Activated gamma-delta T cell (primary cell): ENCODE results near the gene LRRC3.
"Not testable (repeated sequence)": the region's sequence is repeated elsewhere in the genome, so short reads cannot be mapped to it uniquely, and the experiment has no call there.

Experiments
- DNase-seq: peaks from one replicate; lab custom pipeline; 2025; lab: John Stamatoyannopoulos, UW

LRRC3 gene

DNA sequence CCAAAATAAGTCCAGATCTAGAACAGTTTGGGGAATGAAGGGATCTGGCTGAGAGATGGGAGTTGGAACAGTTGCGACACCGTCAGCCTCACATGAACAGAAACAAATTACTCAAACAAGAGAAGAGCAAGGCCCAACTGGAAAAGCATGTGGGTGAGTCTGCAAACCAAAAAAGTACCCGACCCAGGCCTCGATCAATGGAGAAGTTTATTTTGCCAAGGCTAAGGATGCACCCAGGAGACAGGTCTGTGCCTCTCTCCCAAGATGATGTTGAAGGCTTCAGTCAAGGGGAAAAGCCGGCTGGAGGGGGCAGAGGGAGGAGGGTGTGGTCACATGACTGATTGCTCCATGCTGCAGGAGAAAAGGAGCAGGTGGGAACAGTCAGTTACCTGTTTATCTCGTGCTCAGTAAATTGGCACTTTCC is 42.4 kb downstream of the LRRC3 start:
- DNase-seq: no peak

DNA sequence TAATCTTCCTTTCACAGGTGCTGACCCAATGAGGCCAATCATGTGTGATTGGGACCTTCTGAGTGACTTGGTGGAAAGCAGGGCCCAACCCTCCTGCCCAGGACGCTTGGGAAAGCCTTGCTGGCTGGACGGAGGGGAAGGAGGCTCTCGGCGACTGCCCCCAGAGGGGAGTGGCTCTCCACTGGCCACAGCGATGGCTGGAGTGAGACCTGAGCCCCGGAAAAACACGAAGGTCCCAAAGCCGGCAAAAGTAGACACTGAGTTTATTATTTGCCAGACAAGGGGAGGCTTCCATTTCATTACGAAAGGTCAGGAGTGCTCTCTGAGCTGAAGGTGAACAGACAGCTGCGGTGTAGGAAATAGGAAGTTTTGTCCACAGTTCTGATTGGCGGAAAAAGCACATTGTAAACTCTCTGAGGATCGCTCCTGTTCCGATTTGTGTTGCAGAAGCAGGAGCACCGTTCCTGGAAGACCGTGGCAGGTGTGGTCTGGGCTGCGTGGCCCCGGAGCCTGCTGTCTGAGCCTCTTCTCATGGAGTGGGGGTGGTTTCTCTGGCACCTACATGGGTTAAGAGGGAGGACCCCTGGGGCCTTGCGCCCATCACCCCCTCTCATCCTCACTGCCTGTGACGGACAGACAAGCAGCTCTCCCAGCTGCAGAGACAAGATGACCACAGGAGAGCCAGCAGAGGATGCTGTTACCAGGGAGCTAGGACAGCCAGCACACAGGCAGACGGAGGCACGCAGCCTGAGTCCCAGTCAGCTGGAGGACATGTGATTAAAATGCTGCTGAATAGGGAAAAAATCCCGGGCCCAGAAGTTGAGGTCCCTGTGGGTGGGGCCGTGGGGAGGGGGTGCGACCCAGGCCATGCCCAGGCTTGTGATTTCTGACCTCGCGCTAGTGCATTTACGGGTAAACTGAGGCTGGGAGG is 43.2 kb downstream of the LRRC3 start:
- no peak for DNase-seq

DNA sequence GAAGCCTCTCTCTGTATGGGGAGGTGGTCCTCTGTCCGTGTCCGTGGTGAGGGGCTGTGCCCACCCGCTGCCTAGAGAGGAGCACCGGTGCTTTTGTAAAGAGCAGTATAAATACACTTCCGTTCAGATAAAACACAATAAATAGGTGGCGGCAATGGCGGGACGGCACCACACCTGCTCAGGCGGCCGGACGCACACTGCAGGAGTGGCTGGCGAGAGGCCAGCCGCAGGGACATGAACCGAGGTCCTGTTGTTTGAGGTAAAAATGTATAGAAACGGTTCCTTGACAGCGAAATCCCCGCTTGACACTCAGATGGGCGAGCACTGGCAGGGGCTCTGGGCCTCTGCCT is 43.9 kb downstream of the LRRC3 start:
- DNase-seq: no peak

DNA sequence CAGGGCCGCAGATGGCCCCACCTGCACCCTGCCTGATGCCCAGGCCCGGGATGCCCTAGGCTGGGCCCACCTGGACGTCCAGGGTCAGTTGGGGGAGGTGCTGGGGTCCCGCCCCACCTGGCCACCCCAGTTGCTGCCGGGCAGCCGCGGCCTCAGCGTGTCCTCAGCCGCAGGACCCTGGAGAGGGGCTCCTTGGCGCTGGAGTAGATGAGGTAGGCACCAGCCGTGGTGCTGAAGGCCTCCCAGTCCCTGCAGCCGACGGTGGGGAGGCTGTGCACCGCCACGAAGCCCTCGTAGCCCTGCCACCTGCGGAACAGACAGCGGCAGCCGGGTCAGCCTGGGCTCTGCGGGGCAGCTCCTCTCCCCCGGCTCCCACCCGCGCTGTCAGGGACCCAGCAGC is 44.3 kb downstream of the LRRC3 start:
- DNase-seq: no peak

DNA sequence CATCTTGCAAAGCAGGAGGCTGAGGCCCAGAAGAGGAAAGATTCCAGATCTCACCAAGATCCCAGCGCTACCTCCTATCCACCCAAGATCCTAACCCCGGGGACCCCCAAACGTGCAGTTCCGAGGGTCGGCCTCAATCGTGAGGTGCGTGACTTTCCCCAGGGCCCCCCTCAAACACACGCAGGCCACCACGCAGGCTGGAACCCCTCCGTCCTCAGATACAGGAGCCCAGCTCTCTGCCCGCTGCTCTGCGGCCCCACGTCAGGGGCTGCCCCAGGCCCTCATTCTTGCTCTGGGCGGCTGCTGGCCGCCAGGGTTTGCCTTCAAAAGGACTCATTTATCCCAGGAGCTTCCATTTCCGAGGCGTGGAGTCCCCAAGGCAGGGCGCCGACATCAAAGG is 44.8 kb downstream of the LRRC3 start:
- DNase-seq: no peak

DNA sequence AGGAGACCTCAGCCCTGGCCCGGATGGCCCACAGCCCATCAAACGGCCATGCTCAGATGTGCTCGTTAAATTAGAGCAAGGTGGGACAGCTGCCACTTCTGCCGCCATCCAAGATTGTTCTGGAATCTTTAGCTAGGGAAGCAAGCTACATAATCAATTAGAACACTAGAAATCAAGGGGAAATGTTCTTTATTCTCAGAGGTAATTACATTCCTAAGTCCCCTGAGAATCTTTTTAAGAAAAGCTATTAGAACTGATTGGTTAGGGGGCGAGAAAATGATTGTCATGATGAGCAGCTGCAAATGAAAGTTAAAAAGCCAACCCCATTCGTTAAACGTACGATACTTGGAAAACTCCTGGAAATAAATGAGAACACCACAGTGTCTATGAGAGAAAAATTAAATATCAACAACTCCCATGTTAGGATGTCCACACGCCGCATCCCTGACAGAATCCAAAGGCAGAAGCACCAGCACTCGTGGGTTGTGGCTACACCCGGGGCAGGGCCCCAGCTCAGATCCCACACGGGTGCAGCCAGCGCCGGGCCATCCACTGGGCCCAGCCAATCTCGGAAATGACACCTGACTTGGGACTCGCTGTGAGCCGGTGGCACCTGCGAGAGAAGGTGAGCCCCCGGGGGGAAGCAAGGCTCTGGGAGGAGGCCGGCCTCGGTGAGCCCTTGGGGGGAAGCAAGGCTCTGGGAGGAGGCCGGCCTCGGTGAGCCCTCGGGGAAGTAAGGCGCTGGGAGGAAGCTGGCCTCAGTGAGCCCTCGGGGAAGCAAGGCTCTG is 47.1 kb downstream of the LRRC3 start:
- DNase-seq: no peak

DNA sequence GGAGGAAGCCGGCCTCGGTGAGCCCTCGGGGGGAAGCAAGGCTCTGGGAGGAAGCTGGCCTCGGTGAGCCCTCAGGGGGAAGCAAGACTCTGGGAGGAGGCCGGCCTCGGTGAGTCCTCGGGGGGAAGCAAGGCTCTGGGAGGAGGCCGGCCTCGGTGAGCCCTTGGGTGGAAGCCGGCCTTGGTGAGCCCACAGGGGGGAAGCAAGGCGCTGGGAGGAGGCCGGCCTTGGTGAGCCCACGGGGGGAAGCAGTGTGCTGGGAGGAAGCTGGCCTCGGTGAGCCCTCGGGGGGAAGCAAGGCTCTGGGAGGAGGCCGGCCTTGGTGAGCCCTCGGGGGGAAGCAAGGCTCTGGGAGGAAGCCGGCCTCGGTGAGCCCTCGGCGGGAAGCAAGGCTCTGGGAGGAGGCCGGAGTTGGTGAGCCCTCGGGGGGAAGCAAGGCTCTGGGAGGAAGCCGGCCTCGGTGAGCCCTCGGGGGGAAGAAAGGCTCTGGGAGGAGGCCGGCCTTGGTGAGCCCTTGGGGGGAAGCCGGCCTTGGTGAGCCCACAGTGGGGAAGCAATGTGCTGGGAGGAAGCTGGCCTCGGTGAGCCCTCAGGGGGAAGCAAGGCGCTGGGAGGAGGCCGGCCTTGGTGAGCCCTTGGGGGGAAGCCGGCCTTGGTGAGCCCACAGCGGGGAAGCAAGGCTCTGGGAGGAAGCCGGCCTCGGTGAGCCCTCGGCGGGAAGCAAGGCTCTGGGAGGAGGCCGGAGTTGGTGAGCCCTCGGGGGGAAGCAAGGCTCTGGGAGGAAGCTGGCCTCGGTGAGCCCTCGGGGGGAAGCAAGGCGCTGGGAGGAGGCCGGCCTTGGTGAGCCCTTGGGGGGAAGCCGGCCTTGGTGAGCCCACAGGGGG is 47.9 kb downstream of the LRRC3 start:
- not testable (repeated sequence) for DNase-seq

DNA sequence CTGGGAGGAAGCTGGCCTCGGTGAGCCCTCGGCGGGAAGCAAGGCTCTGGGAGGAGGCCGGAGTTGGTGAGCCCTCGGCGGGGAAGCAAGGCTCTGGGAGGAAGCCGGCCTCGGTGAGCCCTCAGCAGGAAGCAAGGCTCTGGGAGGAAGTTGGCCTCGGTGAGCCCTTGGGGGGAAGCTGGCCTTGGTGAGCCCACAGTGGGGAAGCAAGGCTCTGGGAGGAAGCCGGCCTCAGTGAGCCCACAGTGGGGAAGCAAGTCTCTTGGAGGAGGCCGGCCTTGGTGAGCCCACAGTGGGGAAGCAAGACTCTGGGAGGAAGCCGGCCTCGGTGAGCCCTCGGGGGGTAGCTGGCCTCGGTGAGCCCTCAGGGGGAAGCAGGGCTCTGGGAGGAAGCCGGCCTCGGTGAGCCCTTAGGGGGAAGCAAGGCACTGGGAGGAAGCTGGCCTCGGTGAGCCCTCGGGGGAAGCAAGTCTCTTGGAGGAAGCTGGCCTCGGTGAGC is 48.6 kb downstream of the LRRC3 start:
- DNase-seq: no peak

DNA sequence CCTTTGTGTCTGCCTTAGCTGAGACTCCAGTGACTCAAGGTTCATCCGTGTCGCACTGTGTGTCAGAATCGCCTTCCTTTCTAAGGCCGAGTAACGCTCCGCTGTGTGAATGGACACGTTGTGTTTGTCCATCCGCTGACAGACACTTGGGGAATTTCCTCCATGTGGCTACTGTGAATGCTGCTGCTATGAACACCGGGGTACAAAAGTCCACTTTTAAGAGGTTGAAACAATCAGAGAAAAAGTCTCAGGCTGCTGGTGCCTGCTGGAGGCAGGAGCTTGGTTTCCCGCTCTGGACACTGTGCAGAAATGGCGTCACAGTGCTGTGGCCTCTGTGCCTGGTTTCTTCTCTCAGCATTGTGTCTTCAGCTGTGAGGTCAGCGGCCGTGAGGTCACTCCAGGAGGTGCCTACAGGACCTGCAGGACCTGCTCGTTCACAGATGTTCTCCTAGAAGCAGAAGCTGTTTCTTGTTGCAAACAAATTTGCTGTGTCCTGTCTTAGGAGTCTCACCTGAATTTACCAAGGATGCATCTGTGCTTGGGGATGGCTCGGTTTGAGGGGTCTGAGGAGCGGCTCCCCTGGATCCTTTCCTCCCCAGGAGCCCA is 50.5 kb downstream of the LRRC3 start:
- DNase-seq: no peak

DNA sequence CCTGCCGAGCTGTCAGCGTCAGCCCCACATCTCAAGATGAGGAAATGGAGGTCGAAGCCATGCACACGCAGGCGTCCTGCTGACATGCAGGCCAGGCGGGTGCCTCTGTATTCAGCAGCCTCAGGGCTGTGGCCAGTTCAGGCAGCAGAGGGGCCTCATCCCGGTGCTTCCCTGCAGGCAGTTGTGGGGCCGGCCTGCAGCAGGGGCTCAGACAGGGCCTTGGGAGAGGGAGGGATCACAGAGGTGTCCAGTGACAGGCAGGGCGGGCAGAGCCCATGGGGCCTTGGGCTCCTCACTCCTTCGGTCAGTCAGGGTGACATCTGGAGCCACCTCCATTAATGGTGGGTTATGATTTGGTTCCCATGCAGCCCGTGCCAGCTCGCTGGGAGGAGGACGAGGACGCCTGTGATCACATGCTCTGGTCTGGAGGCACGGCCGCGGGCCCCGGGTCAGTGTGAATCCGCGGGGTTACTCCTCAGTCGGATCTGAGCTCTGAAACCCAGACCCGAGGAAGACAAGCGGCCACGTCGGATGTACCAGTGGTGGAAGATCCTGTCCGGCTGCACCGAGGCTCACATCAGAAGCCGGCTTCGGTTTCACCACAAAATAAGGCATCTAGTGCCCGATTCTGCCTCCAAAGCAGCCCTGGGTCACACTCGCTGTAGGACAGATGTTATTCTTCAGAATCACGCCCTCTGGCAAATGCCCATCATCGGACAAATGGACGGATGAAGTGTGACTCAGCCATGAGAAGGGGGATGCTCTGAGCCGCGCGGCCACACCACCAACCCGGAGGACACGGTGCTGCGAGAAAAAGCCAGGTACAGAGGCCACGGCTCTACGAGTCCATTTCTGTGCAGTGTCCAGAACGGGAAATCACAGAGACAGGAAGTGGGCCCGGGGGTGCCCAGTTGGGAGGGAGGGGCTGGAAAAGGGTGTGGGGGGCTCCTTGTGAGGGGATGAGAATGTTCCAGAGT is 51.3 kb downstream of the LRRC3 start:
- no peak for DNase-seq

DNA sequence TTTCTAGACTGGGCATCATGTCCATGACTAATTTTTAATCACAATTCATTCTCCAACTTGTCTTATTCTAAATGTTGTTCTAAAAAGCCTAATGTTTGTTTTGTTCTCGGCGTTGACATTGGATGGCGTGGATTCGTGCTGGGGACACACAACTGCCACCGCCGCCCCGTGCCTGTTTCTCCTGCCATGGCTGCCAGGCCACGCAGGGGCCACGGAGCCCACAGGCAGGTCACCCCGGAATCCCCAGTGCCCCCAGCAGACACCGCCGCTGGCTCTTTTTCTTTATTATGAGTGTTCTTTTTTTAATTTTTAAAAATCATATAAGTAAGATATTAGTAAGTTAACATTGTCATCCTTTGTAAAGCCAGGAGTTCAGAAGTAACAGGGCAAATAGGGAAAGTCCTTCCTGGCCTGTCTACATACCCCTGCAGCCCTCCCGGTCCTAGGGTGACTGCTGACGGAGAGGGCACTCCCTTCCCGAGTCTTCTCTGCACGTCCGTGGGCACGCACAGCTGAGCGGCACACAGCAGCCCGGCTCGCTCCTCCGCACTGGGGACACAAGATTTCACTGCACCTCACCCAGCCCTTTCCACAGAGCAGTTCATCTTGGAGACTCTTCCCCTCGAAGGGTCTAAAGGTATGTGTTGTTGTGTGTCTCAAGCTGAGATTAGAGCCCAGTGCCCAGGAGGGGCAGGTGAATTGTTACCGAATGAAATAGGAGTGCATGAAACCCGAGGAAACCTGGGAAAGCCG is 52.5 kb downstream of the LRRC3 start:
- DNase-seq: no peak

DNA sequence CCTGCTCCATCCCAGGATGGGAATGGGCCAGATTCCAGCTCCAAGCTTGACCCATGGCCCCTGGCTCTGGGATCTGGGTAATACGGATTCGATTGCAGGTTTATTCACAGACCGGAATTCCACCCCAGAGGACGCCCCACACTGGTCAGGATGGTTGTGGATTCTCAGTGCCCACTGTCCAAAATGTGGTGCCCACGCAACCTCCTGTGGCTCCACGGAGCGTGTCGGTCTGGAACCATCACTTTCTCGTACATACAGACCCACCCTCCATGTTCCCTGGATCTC is 53.1 kb downstream of the LRRC3 start:
- no peak for DNase-seq

DNA sequence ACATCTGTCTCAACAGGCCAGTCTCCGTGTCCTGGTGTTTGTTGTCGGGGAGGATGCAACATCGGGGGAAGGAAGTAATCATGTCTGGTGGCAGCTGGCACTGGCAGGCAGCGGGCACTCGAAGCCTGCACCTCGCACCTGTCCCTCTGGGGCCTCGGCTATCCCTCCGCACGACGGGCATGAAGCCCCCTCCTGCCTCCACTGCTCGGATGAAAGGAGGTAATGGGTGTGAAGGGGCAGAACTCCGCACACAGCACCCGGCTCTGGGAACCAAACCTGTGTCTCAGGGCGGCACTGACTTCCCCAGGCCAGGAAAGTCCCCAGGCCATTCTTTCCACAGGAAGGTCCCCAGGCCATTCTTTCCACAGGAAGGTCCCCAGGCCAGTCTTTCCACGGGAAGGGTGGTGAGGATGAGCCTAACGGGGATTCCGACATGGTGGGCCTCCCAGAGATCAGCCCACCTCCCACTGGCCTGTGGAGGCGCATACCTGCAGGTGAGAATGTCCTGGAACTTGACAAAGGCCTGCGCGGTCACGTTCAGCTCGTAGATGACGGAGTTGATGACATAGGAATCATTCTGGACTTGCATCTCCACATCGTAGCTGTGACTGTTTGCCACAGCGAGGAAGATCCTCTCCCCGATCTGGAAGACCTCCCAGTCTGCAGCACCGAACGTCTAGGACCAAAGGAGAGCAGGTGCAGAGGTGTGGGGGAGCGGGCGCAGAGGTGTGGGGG is 53.6 kb downstream of the LRRC3 start:
- DNase-seq: no peak

DNA sequence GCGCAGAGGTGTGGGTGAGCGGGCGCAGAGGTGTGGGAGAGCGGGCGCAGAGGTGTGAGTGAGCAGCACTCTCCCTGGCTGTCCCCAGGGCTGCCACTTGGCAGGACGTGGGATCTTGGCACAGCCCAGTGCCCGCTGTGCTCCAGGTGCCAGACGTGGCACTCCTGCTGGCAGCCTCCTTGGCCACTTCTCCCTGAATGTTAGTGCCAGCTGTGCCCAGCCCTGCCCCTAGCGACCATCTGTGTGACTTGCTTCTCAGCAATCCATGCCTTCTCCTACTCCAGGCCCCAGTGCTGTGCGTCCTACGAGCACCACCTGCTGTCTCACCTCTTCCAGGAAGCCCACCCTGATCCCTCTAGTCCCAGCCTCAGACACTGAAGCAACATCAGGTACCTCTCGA is 54.2 kb downstream of the LRRC3 start:
- no peak for DNase-seq

DNA sequence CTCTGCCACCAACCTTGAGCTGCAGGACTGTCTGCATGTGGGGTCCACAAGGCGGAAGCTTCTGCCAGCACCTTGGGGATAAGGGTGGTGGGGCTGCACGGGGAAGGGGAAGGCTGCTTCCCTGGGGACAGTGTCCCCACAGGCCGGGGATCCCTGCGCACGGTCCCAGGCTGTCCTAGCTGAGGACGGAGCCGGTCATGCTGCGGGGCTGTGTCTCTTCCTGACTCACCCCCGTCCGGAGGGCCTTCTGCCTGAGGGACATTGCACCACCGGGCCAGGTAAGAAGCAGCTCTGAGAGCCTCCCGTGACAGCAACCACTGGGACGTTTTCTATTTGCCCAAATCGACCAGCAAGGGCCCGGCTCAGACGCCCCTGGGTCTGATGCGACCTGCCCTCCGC is 54.8 kb downstream of the LRRC3 start:
- DNase-seq: no peak

DNA sequence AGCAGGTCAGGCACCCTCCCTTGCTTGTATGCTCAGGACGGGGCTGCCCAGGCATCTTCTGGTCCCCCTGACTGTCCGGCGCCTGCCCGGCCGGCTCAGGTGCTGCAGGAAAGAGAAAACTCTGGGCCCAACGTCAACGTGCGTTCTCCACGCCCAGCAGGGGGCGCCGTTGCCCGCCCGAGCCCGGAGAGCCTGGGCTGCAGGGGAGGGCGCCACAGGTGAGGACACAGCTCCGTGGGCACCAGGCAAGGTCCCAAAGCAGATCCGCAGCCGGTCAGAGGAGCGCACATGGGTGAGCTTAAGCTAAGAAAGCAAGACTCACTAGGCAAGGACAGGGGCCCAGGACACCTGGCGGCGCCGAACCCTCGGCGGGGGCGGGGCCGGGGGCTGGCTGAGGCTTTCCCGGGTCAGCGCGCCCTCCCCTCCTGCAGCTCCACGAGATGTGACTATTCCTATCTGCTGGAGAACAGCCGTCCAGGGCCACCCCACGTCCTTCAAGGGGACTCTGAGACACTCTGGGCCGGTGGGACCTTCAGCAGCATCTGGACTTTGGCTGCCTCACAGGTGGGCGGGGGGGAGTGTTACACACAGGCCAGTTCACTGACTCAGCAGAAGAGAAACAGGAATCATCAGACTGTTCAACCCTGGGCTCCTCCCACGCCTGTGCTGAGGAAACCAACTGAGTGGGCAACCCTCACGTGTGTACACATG is 55.4 kb downstream of the LRRC3 start:
- DNase-seq: peak; percentile 67

DNA sequence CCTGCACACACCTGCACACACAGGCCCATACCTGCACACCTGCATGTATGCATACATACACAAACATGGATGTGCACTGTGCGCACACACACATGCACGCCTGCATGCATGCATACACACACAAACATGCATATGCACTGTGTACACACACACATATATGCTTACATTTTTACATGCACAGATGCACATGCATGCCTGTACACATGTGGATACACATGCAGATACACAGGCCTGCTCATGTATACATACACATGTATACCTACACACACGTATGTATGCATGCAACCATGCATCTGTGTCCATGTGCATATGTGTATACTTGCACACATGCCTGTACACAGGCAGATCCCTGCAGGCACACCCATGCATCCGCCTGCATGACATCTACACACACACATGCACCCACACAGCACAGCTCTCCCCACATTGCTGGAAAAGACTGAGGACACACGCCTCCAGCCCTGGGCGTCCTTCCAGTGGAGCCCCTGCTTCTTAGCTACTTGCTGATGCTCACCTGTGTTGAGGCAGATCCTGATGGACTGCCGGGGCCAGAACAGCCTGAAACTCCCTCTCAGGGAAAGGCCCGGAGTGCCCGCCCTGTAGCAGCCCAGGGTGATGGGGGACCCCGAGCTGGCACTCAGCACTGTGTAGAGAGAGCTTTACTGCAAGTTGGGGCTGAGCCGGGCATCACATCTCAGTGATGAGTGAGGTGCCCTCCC is 56.1 kb downstream of the LRRC3 start:
- DNase-seq: no peak
